PC-9 (cell line): ENCODE data around the gene IARS2. TPM values are rescaled to one million over a fixed set of nuclear protein-coding genes. Genes with fewer than 3 reads are reported as not detected.
"Not testable (repeated sequence)": the region's sequence is repeated elsewhere in the genome, so short reads cannot be mapped to it uniquely, and the experiment has no call there.

Experiments used
- BruUV-seq: library from RNA; stranded (reverse); fragments of 400-500 nt; replicated peaks from 2 replicates; lab custom pipeline; 2021; lab: Mats Ljungman, UMichigan
- CTCF ChIA-PET: fragments of 300-600 bp; sonication (Branson Sonifier 250); formaldehyde crosslinking; loops from one replicate; lab custom pipeline; 2022; ENCODE audit warnings: antibody characterized with exemption; lab: Charles Lee
- POLR2A ChIA-PET: fragments of 300-600 bp; sonication (Branson Sonifier 250); formaldehyde crosslinking; loops from one replicate; lab custom pipeline; 2022; ENCODE audit warnings: antibody characterized with exemption; ENCODE audit not compliant: unreplicated experiment; lab: Charles Lee
- DNase-seq, 2 experiments: peaks; one replicate each; pipeline versions ENCODE4 v3.0.0 to v3.0.0-alpha.2; 2015 to 2022; ENCODE audit warnings: mixed read lengths in 1 of 2
- H2AFZ ChIP-seq: fragments of 200-600 bp; sonication (generic); 2 replicates; pipeline ENCODE4 v1.8.1; 2017; ENCODE audit warnings: antibody characterized with exemption
- H3F3A ChIP-seq: fragments of 200-600 bp; sonication (generic); 2 replicates; pipeline ENCODE4 v1.8.1; 2017; ENCODE audit warnings: antibody characterized with exemption, mild to moderate bottlenecking, low read depth; ENCODE audit not compliant: insufficient read depth
- H3K27ac ChIP-seq: fragments of 200-600 bp; sonication (generic); 2 replicates; pipeline ENCODE4 v1.6.1; 2016; ENCODE audit warnings: mixed run types
- H3K27me3 ChIP-seq: fragments of 200-600 bp; sonication (generic); 2 replicates; pipeline ENCODE4 v1.6.1; 2016; ENCODE audit warnings: low read depth, mixed run types; ENCODE audit not compliant: insufficient read depth
- H3K36me3 ChIP-seq: fragments of 200-600 bp; sonication (generic); 2 replicates; pipeline ENCODE4 v1.6.1; 2016; ENCODE audit warnings: low read depth, mixed run types
- H3K4me1 ChIP-seq: fragments of 200-600 bp; sonication (generic); replicated peaks from 2 replicates; pipeline ENCODE4 v1.6.1; 2016; ENCODE audit warnings: mixed run types; ENCODE audit not compliant: insufficient read depth
- H3K4me2 ChIP-seq: fragments of 200-600 bp; sonication (generic); 2 replicates; pipeline ENCODE4 v1.6.1; 2017; ENCODE audit warnings: mixed run types
- H3K4me3 ChIP-seq: fragments of 200-600 bp; sonication (generic); 2 replicates; pipeline ENCODE4 v1.6.1; 2016; ENCODE audit warnings: mixed run types
- H3K79me2 ChIP-seq: fragments of 200-600 bp; sonication (generic); 2 replicates; pipeline ENCODE4 v1.6.1; 2017; ENCODE audit warnings: low read depth, mixed run types
- H3K9me2 ChIP-seq: fragments of 200-600 bp; sonication (generic); 2 replicates; pipeline ENCODE4 v1.8.1; 2017; ENCODE audit warnings: mild to moderate bottlenecking; ENCODE audit not compliant: insufficient read depth
- H3K9me3 ChIP-seq: fragments of 200-600 bp; sonication (generic); 2 replicates; pipeline ENCODE4 v1.8.1; 2016; ENCODE audit warnings: low read depth; ENCODE audit not compliant: insufficient read depth
- H4K20me1 ChIP-seq: fragments of 200-600 bp; sonication (generic); 2 replicates; pipeline ENCODE4 v1.8.1; 2017; ENCODE audit not compliant: insufficient read depth
- EZH2 ChIP-seq: fragments of 200-600 bp; sonication (generic); IDR thresholded peaks from 2 replicates; pipeline ENCODE4 v1.8.0; 2017; ENCODE audit warnings: antibody characterized with exemption, low read depth
- intact Hi-C: fragments of 100-400 bp; cut with micrococcal nuclease; formaldehyde crosslinking; loops from one replicate; pipeline ENCODE4 v1.10.0; 2022; ENCODE audit not compliant: unreplicated experiment
- total RNA-seq: library from RNA; stranded (reverse); gene quantifications from 2 replicates; pipeline ENCODE4 v1.2.3, GENCODE V29; 2021
- TF ChIP-seq, protein P1 (sequence below): fragments of 200-600 bp; sonication (generic); conservative IDR thresholded peaks from 2 replicates; pipeline ENCODE4 v1.6.1; 2017; ENCODE audit warnings: mixed run types, antibody characterized with exemption, mild to moderate bottlenecking, moderate library complexity

IARS2 gene
- total RNA-seq, 1 experiment from 2014 or later = 155 TPM

DNA sequence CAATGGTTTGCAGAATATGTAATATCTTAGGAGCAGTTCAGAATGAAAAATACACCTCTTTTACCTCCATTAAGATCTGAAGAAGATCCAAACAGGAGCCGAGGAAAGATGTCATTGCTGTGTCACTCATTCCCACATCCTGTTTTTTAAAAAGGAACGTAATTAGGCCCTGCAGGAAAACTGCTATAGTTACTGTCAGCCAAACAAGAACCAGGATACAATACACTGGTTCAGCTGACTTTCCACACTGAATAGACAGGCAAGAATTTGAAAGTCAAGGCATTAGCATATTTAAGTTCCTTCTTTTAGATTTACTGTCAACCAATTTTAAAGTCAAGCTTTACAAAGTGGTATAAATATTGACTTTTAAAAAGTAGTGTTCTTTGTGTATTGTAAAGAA is 63.8 kb downstream of the IARS2 start:
- no TSS peak for BruUV-seq
- Histone ChIP-seq H3K79me2 (no peaks in the 10 kb centered on the region), H3K4me2 (no peak overlapping the region), H3K27me3 (no peaks in the 10 kb centered on the region), H3K9me2 (no peaks in the 10 kb centered on the region), H3K36me3 (peaks cover 26% of the 10 kb centered on the region), H3K27ac (no peak overlapping the region), H4K20me1 (no peaks in the 10 kb centered on the region), H3F3A (no peaks in the 10 kb centered on the region; the same call in 1 of the 2 replicates), H2AFZ (no peak overlapping the region), H3K4me3 (no peak overlapping the region), H3K4me1 (no peaks in the 10 kb centered on the region), H3K9me3 (peaks cover 5% of the 10 kb centered on the region; the same call in 1 of the 2 replicates)
- ChIA-PET CTCF (interaction anchor here (0.7 kb wide), 1 partner anchor 32 kb away, joined by 6 read pairs; no protein-coding TSS in a partner anchor), POLR2A (no interaction called here)
- no peak for DNase-seq
- no peak for TF ChIP-seq EZH2
- TF ChIP-seq, protein P1, sequence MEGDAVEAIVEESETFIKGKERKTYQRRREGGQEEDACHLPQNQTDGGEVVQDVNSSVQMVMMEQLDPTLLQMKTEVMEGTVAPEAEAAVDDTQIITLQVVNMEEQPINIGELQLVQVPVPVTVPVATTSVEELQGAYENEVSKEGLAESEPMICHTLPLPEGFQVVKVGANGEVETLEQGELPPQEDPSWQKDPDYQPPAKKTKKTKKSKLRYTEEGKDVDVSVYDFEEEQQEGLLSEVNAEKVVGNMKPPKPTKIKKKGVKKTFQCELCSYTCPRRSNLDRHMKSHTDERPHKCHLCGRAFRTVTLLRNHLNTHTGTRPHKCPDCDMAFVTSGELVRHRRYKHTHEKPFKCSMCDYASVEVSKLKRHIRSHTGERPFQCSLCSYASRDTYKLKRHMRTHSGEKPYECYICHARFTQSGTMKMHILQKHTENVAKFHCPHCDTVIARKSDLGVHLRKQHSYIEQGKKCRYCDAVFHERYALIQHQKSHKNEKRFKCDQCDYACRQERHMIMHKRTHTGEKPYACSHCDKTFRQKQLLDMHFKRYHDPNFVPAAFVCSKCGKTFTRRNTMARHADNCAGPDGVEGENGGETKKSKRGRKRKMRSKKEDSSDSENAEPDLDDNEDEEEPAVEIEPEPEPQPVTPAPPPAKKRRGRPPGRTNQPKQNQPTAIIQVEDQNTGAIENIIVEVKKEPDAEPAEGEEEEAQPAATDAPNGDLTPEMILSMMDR = no peak
- intact Hi-C loops = no loop called here

DNA sequence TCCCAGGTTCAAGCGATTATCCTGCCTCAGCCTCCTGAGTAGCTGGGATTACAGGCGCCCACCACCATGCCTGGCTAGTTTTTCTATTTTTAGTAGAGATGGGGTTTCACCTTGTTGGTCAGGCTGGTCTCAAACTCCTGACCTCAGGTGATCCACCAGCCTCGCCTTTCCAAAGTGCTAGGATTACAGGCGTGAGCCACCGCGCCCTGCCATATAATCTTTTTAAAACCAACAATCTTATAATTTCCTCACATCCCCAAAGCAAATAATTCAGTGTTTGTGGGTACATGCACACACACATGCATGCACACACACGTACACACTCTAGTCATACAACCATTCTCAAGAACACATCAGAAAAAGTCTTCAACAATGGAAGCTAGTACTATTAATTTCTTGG is 64.6 kb downstream of the IARS2 start:
- H3K9me2 ChIP-seq, intact Hi-C loops, H3F3A ChIP-seq, H2AFZ ChIP-seq, H3K4me3 ChIP-seq, H4K20me1 ChIP-seq, H3K4me1 ChIP-seq, H3K27ac ChIP-seq, H3K79me2 ChIP-seq, BruUV-seq, CTCF ChIA-PET, H3K27me3 ChIP-seq, H3K9me3 ChIP-seq, H3K4me2 ChIP-seq, DNase-seq: not testable (repeated sequence)
- POLR2A ChIA-PET = interaction anchor here (0.6 kb wide), 1 partner anchor 42 kb away, joined by 20 read pairs; no protein-coding TSS in a partner anchor
- peaks cover 22% of the 10 kb centered on the region for H3K36me3 ChIP-seq

DNA sequence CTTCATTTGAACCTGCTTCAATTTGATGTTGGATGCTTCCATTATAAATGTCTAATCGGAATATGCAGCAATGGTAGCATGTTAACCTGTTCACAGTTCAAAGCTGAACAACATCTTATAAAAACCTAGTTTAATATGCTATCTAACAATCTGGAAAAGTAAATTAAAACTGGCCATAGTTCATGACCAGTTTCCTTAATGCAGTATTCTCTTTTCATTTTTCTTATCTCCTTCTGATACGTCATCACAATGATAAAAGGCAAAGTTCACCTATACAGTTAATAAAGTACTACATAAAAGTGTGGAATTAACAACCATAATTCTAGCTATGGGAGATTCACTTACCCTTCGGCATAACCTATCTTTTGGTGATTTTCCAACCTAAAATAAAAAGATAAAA is 65.1 kb downstream of the IARS2 start:
- ChIA-PET POLR2A (interaction anchor here (0.6 kb wide), 1 partner anchor 42 kb away, joined by 20 read pairs; no protein-coding TSS in a partner anchor), CTCF (no interaction called here)
- peaks cover 18% of the 10 kb centered on the region for H3K36me3 ChIP-seq
- no peaks in the 10 kb centered on the region for H3K27me3 ChIP-seq
- peaks cover 5% of the 10 kb centered on the region; the same call in 1 of the 2 replicates for H3K9me3 ChIP-seq
- no peaks in the 10 kb centered on the region for H4K20me1 ChIP-seq
- H3K79me2 ChIP-seq = no peaks in the 10 kb centered on the region
- H3K4me2 ChIP-seq = no peak overlapping the region
- H3F3A ChIP-seq = no peaks in the 10 kb centered on the region; the same call in 1 of the 2 replicates
- no peak for DNase-seq
- H3K9me2 ChIP-seq = no peaks in the 10 kb centered on the region
- BruUV-seq = no TSS peak
- H3K27ac ChIP-seq = no peak overlapping the region
- no peak overlapping the region for H3K4me3 ChIP-seq
- H3K4me1 ChIP-seq = no peaks in the 10 kb centered on the region
- no peak overlapping the region for H2AFZ ChIP-seq
- TF ChIP-seq EZH2 = no peak
- TF ChIP-seq, protein P1 = no peak
- intact Hi-C loops = no loop called here

DNA sequence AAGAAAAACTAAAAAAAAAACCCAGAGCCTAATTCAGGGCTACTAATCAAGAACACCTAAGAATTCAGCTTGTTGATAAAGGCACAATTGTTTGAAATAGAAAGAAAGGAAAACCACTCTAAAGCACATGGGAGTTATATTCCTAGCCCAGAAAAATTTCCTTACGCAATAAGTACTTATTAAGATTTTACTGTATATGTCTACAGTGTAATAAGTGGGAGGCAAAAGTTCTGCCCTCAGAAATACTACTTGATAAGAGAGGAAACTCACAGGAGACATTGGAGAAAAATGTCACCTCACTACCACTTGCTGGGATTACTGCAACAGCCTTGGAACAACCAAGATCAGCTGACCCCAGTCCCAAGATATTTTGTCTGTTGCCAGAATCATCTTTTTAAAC is 66.1 kb downstream of the IARS2 start:
- H3K4me1 ChIP-seq = no peaks in the 10 kb centered on the region
- H4K20me1 ChIP-seq = no peaks in the 10 kb centered on the region
- no peaks in the 10 kb centered on the region for H3K79me2 ChIP-seq
- peaks cover 5% of the 10 kb centered on the region; the same call in 1 of the 2 replicates for H3K9me3 ChIP-seq
- no peaks in the 10 kb centered on the region for H3K27me3 ChIP-seq
- DNase-seq = no peak
- no peak overlapping the region for H2AFZ ChIP-seq
- CTCF ChIA-PET = no interaction called here
- no peak overlapping the region for H3K4me3 ChIP-seq
- no peaks in the 10 kb centered on the region; the same call in 1 of the 2 replicates for H3F3A ChIP-seq
- POLR2A ChIA-PET = no interaction called here
- peaks cover 20% of the 10 kb centered on the region for H3K36me3 ChIP-seq
- intact Hi-C loops = no loop called here
- no peak for TF ChIP-seq EZH2
- TF ChIP-seq, protein P1 = no peak
- no TSS peak for BruUV-seq
- no peak overlapping the region for H3K27ac ChIP-seq
- H3K9me2 ChIP-seq = no peaks in the 10 kb centered on the region
- H3K4me2 ChIP-seq = no peak overlapping the region
